ENCODE results near the gene HSPA12B. TPM values are rescaled to one million over a fixed set of nuclear protein-coding genes. Genes with fewer than 3 reads are reported as not detected.

Gene HSPA12B
- total and polyA plus RNA-seq, 2 of the 4 experiments (the other 2 are of a cell fraction) = not detected

DNA sequence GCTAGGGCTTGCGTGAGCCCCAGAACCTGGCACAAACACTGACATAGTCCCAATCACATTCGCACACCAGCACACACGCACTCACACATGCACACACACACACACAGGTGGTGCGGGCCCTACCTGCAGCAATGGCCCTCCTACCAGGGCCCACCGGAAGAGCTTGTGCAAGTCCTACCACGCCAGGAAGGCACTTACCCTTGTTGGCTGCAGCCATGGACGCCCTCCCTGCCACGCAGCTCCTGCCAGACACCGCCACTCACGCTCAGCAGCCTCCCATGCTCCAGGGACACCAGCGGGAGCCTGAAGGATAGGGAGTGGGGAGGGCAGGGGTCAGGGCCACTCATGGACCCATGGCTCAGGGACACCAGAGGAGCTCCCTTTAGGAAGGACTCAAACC, 27.4 kb downstream of the HSPA12B start:
- no peak overlapping the region for H3K4me2 ChIP-seq (ENCODE audit: low read depth, low read length)
- H2BK20ac ChIP-seq (ENCODE audit: low read depth, low read length) = no peak overlapping the region
- intact Hi-C loops (cut with micrococcal nuclease) (no loop called here), in situ Hi-C loops (cut with MboI; ENCODE audit: low sequenced_read_pairs) (no loop called here), dilution Hi-C loops (cut with HindIII; ENCODE audit: low sequenced_read_pairs, unreplicated experiment) (no loop called here)
- no peak overlapping the region for H2AK9ac ChIP-seq (replicated peaks; ENCODE audit: low read depth, low read length, poor library complexity)
- peaks cover 9% of the 10 kb centered on the region; the same call in 1 of the 2 replicates for H3K36me3 ChIP-seq (ENCODE audit: control insufficient read depth, insufficient read depth, low read length)
- H3K27me3 ChIP-seq (ENCODE audit: control insufficient read depth, insufficient read depth, low read length) = no peaks in the 10 kb centered on the region
- BruUV-seq (replicated peaks) = no TSS peak
- H2AFZ ChIP-seq (replicated peaks; ENCODE audit: low read length, poor library complexity) = peak overlapping the region; percentile 7
- H3K23ac ChIP-seq (ENCODE audit: low read depth, low read length) = no peak overlapping the region
- no peak overlapping the region for H3K9ac ChIP-seq (ENCODE audit: low read depth, low read length)
- no peak overlapping the region for H4K5ac ChIP-seq (ENCODE audit: low read depth, low read length)
- peaks cover 3 to 28% of the 10 kb centered on the region in 2 experiments; a peak in 3 of 4 replicates for H3K79me1 ChIP-seq (ENCODE audit: low read depth in 1 of 2, low read length in 2 of 2)
- DNase-seq (no peak), ATAC-seq (ENCODE audit: low read depth) (no peak)
- peaks cover 5% of the 10 kb centered on the region for H3K9me1 ChIP-seq (ENCODE audit: insufficient read depth, low read length)
- H3K4me3 ChIP-seq (ENCODE audit: insufficient read depth, low read depth, low read length) = no peak overlapping the region
- H2BK15ac ChIP-seq (ENCODE audit: low read depth, low read length) = no peak overlapping the region
- H3K4ac ChIP-seq (ENCODE audit: low read depth, low read length) = no peak overlapping the region
- no peak overlapping the region for H2BK120ac ChIP-seq (ENCODE audit: low read depth, low read length)
- H4K8ac ChIP-seq (ENCODE audit: low read depth in 2 of 2, low read length in 2 of 2) = no peak overlapping the region
- H2AK5ac ChIP-seq (ENCODE audit: low read depth, low read length) = no peak overlapping the region
- no peak overlapping the region for H2BK5ac ChIP-seq (ENCODE audit: low read depth, low read length, poor library complexity, severe bottlenecking)
- no peak for TF ChIP-seq POLR2A (IDR thresholded peaks at IDR 0.05; ENCODE audit: low read depth, low read length)
- TF ChIP-seq SMC3 (IDR thresholded peaks at IDR 0.05; ENCODE audit: low read depth, low read length) = no peak
- TF ChIP-seq BHLHE40 (IDR thresholded peaks at IDR 0.05; ENCODE audit: low read depth, low read length) = no peak
- no peak for TF ChIP-seq RAD21 (IDR thresholded peaks at IDR 0.05; ENCODE audit: low read length)
- no peak for TF ChIP-seq CHD1 (IDR thresholded peaks at IDR 0.05; ENCODE audit: low read depth, low read length)
- TF ChIP-seq MXI1 (IDR thresholded peaks at IDR 0.05; ENCODE audit: borderline replicate concordance, low read depth, low read length) = no peak
- TF ChIP-seq, protein P1, sequence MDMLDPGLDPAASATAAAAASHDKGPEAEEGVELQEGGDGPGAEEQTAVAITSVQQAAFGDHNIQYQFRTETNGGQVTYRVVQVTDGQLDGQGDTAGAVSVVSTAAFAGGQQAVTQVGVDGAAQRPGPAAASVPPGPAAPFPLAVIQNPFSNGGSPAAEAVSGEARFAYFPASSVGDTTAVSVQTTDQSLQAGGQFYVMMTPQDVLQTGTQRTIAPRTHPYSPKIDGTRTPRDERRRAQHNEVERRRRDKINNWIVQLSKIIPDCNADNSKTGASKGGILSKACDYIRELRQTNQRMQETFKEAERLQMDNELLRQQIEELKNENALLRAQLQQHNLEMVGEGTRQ (IDR thresholded peaks at IDR 0.05; ENCODE audit: low read depth, low read length) = no peak
- no peak for TF ChIP-seq RCOR1 (IDR thresholded peaks at IDR 0.05; ENCODE audit: insufficient replicate concordance, low read length)
- TF ChIP-seq CEBPB (IDR thresholded peaks at IDR 0.05; ENCODE audit: low read depth, low read length) = no peak
- no peak for TF ChIP-seq MAZ (IDR thresholded peaks at IDR 0.05; ENCODE audit: borderline replicate concordance, low read depth, low read length)
- no peak for TF ChIP-seq FOS (IDR thresholded peaks at IDR 0.05; ENCODE audit: low read depth, low read length)
- TF ChIP-seq, protein P2, sequence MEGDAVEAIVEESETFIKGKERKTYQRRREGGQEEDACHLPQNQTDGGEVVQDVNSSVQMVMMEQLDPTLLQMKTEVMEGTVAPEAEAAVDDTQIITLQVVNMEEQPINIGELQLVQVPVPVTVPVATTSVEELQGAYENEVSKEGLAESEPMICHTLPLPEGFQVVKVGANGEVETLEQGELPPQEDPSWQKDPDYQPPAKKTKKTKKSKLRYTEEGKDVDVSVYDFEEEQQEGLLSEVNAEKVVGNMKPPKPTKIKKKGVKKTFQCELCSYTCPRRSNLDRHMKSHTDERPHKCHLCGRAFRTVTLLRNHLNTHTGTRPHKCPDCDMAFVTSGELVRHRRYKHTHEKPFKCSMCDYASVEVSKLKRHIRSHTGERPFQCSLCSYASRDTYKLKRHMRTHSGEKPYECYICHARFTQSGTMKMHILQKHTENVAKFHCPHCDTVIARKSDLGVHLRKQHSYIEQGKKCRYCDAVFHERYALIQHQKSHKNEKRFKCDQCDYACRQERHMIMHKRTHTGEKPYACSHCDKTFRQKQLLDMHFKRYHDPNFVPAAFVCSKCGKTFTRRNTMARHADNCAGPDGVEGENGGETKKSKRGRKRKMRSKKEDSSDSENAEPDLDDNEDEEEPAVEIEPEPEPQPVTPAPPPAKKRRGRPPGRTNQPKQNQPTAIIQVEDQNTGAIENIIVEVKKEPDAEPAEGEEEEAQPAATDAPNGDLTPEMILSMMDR (conservative IDR thresholded peaks at IDR 0.05; ENCODE audit: low read depth, low read length) = no peak
- TF ChIP-seq, protein P3, sequence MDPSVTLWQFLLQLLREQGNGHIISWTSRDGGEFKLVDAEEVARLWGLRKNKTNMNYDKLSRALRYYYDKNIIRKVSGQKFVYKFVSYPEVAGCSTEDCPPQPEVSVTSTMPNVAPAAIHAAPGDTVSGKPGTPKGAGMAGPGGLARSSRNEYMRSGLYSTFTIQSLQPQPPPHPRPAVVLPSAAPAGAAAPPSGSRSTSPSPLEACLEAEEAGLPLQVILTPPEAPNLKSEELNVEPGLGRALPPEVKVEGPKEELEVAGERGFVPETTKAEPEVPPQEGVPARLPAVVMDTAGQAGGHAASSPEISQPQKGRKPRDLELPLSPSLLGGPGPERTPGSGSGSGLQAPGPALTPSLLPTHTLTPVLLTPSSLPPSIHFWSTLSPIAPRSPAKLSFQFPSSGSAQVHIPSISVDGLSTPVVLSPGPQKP (IDR thresholded peaks at IDR 0.05; ENCODE audit: borderline replicate concordance, low read depth, low read length) = no peak
- no peak for TF ChIP-seq NFE2L2 (IDR thresholded peaks at IDR 0.05; ENCODE audit: low read depth, low read length)
- no peak for TF ChIP-seq RFX5 (IDR thresholded peaks at IDR 0.05; ENCODE audit: low read depth, low read length)
- no peak for TF ChIP-seq MAFK (IDR thresholded peaks at IDR 0.05; ENCODE audit: low read depth, low read length)
- no peak overlapping the region for H3K27ac ChIP-seq (ENCODE audit: insufficient read depth, low read length)
- H3K9me3 ChIP-seq (ENCODE audit: control insufficient read depth, insufficient read depth, low read length) = no peaks in the 10 kb centered on the region
- no peaks in the 10 kb centered on the region; the same call in 1 of the 2 replicates for H3K4me1 ChIP-seq (ENCODE audit: control insufficient read depth, insufficient read depth, low read length)
- 100% methylated on average over 2 of the region's 11 CpGs; no CpG with 5 or more reads in 1 of the 2 experiments for WGBS, 2 experiments (ENCODE audit: extremely low coverage in 2 of 2, insufficient read length in 1 of 2)
- H3K18ac ChIP-seq (ENCODE audit: low read depth, low read length) = no peak overlapping the region
- ChIA-PET POLR2A (ENCODE audit: unreplicated experiment) (interaction anchor here (1.2 kb wide), 1 partner anchor 9 kb away, joined by 3 read pairs; no protein-coding TSS in a partner anchor), CTCF (no interaction called here)
- peaks cover 9% of the 10 kb centered on the region; the same call in 1 of the 2 replicates for H4K20me1 ChIP-seq (ENCODE audit: insufficient read depth, low read length)
- no peak overlapping the region for H3K14ac ChIP-seq (replicated peaks; ENCODE audit: low read depth, low read length)
- no peak overlapping the region for H4K91ac ChIP-seq (ENCODE audit: insufficient read depth, low read depth, low read length)
- H3K56ac ChIP-seq (ENCODE audit: extremely low read depth, insufficient read depth, low read length) = no peak overlapping the region

Measured in IMR-90 (cell line).